Sigmoid colon (tissue), 7 donors: ENCODE results near the gene IFI27L1. TPM values are rescaled to one million over a fixed set of nuclear protein-coding genes. Genes with fewer than 3 reads are reported as not detected.

Source experiments
- DNase-seq: peaks from one replicate; pipeline ENCODE4 v3.0.0-alpha.2; 2019
- H3K27ac ChIP-seq, 4 donors: fragments of 200-600 bp; sonication (generic); one replicate each; pipeline ENCODE4 v1.5.1; 2016 to 2019; ENCODE audit warnings: mild to moderate bottlenecking in 1 of 4
- H3K27me3 ChIP-seq, 3 donors: fragments of 200-600 bp; sonication (generic); one replicate each; pipeline ENCODE4 v1.5.1; 2019; ENCODE audit warnings: mild to moderate bottlenecking in 1 of 3
- H3K36me3 ChIP-seq, 4 donors: fragments of 200-600 bp; sonication (generic); one replicate each; pipeline ENCODE4 v1.5.1; 2016 to 2019
- H3K4me1 ChIP-seq, 4 donors: fragments of 200-600 bp; sonication (generic); one replicate each; pipeline ENCODE4 v1.5.1; 2017 to 2019
- H3K4me3 ChIP-seq, 4 donors: fragments of 200-600 bp; sonication (generic); one replicate each; pipeline ENCODE4 v1.5.1; 2017 to 2019; ENCODE audit warnings: mild to moderate bottlenecking in 2 of 4, moderate library complexity in 1 of 4
- H3K9me3 ChIP-seq, 4 donors: fragments of 200-600 bp in 3 of 4; sonication (generic) in 3 of 4; one replicate each; pipeline versions ENCODE4 v1.5.1 to v1.6.1; 2013 to 2019
- CTCF ChIP-seq, 4 experiments: fragments of 450-650 bp in 3 of 4; fragments of 200-600 bp in 1 of 4; IDR thresholded peaks; one replicate each; pipeline ENCODE4 v1.5.1; 2016 to 2019; ENCODE audit warnings: antibody characterized with exemption in 4 of 4, mild to moderate bottlenecking in 3 of 4, moderate library complexity in 2 of 4
- EP300 ChIP-seq, 4 donors: sonication (generic); formaldehyde crosslinking; IDR thresholded peaks; one replicate each; pipeline ENCODE4 v1.6.1; 2017; ENCODE audit warnings: antibody characterized with exemption in 4 of 4
- POLR2A ChIP-seq, 2 donors: fragments of 450-650 bp; IDR thresholded peaks; one replicate each; pipeline ENCODE4 v1.6.1; 2016; ENCODE audit warnings: antibody characterized with exemption in 2 of 2, mild to moderate bottlenecking in 2 of 2, moderate library complexity in 2 of 2
- POLR2AphosphoS5 ChIP-seq, 4 donors: sonication (generic); formaldehyde crosslinking; IDR thresholded peaks; one replicate each; pipeline ENCODE4 v1.6.1; 2017; ENCODE audit warnings: antibody characterized with exemption in 4 of 4
- WGBS, 2 donors: extraction: QIAGEN DNeasy Blood & Tissue Kit; methylation state at CpG; one replicate each; pipeline ENCODE4 v1.1.7; 2013; 5-methylcytosine and 5-hydroxymethylcytosine counted together
- intact Hi-C: fragments of 100-400 bp; cut with DNase I; formaldehyde crosslinking; loops from one replicate; pipeline ENCODE4 v1.15.1; 2023
- polyA plus RNA-seq, 3 donors: library from polyadenylated mRNA; stranded (reverse); fragments of 200-250 nt; gene quantifications; one replicate each; pipeline ENCODE4 v1.2.3, GENCODE V29; 2013
- total RNA-seq, 4 donors: library from RNA; depleted of rRNA; stranded (reverse); fragments of >200 nt; gene quantifications; one replicate each; pipeline ENCODE4 v1.1.0, GENCODE V29; 2016
- donor health status: healthy with polysubstance abuse.
- donor health status: Bipolar disorder and iron deficiency.
- donor health status: healthy.

Gene IFI27L1
- total and polyA plus RNA-seq, 7 donors: 6.7 to 49.5 (median 8.6) TPM

GRCh38 chr14:94097091-94097490 is 16.0 kb downstream of the IFI27L1 start:
- 96 to 97% methylated on average over 4 of the region's 4 CpGs for WGBS, 2 donors
- TF ChIP-seq POLR2A (IDR thresholded peaks at IDR 0.05) (no peak), CTCF (IDR thresholded peaks at IDR 0.05) (no peak), EP300 (IDR thresholded peaks at IDR 0.05) (no peak), POLR2AphosphoS5 (IDR thresholded peaks at IDR 0.05) (no peak)
- no peaks in the 10 kb centered on the region for H3K9me3 ChIP-seq

GRCh38 chr14:94098326-94098992 is 17.3 kb downstream of the IFI27L1 start:
- H3K27ac ChIP-seq: no peak overlapping the region
- 73 to 79% methylated on average over 10 of the region's 10 CpGs for WGBS, 2 donors
- peaks cover 0 to 5% (median 0%) of the 10 kb centered on the region in 4 donors for H3K36me3 ChIP-seq
- no peaks in the 10 kb centered on the region for H3K4me1 ChIP-seq
- no peak for DNase-seq
- no peaks in the 10 kb centered on the region for H3K9me3 ChIP-seq
- H3K4me3 ChIP-seq: no peak overlapping the region
- intact Hi-C loops: no loop called here
- TF ChIP-seq CTCF (IDR thresholded peaks at IDR 0.05) (no peak), POLR2AphosphoS5 (IDR thresholded peaks at IDR 0.05) (no peak), EP300 (IDR thresholded peaks at IDR 0.05) (no peak), POLR2A (IDR thresholded peaks at IDR 0.05) (no peak)
- no peaks in the 10 kb centered on the region for H3K27me3 ChIP-seq

More at GRCh38 chr14:94097091-94097490, 16.0 kb downstream of the IFI27L1 start:
- Histone ChIP-seq H3K27me3 (no peaks in the 10 kb centered on the region), H3K4me1 (no peaks in the 10 kb centered on the region), H3K36me3 (peaks cover 0 to 5% (median 0%) of the 10 kb centered on the region in 4 donors), H3K27ac (no peak overlapping the region), H3K4me3 (no peak overlapping the region)
- intact Hi-C loops: no loop called here
- no peak for DNase-seq

- intact Hi-C loops: no loop called here
- no peak overlapping the region for H3K4me3 ChIP-seq
- no peak for TF ChIP-seq CTCF (IDR thresholded peaks at IDR 0.05)
- no peak for TF ChIP-seq EP300 (IDR thresholded peaks at IDR 0.05)
- no peak for TF ChIP-seq POLR2A (IDR thresholded peaks at IDR 0.05)
- TF ChIP-seq POLR2AphosphoS5 (IDR thresholded peaks at IDR 0.05): no peak
- 65 to 82% methylated on average over 6 of the region's 6 CpGs for WGBS, 2 donors
- H3K27me3 ChIP-seq: no peaks in the 10 kb centered on the region
- no peaks in the 10 kb centered on the region for H3K4me1 ChIP-seq
- H3K9me3 ChIP-seq: no peaks in the 10 kb centered on the region
- H3K36me3 ChIP-seq: peaks cover 0 to 5% (median 0%) of the 10 kb centered on the region in 4 donors
- no peak overlapping the region for H3K27ac ChIP-seq
- DNase-seq: no peak
Measured at GRCh38 chr14:94099006-94099405, 17.9 kb downstream of the IFI27L1 start.

- intact Hi-C loops: no loop called here
- TF ChIP-seq EP300 (IDR thresholded peaks at IDR 0.05) (no peak), POLR2A (IDR thresholded peaks at IDR 0.05) (no peak), CTCF (IDR thresholded peaks at IDR 0.05) (no peak), POLR2AphosphoS5 (IDR thresholded peaks at IDR 0.05) (no peak)
- 87 to 91% methylated on average over 4 of the region's 4 CpGs for WGBS, 2 donors
- Histone ChIP-seq H3K9me3 (no peaks in the 10 kb centered on the region), H3K27ac (no peak overlapping the region), H3K36me3 (peaks cover 0 to 5% (median 0%) of the 10 kb centered on the region in 4 donors), H3K4me3 (no peak overlapping the region), H3K27me3 (no peaks in the 10 kb centered on the region), H3K4me1 (no peaks in the 10 kb centered on the region)
- DNase-seq: no peak
Measured at GRCh38 chr14:94100847-94101246, 19.7 kb downstream of the IFI27L1 start.

- Histone ChIP-seq H3K9me3 (no peaks in the 10 kb centered on the region), H3K4me1 (no peaks in the 10 kb centered on the region), H3K27ac (no peak overlapping the region), H3K36me3 (peaks cover 0 to 5% (median 0%) of the 10 kb centered on the region in 4 donors), H3K4me3 (no peak overlapping the region), H3K27me3 (no peaks in the 10 kb centered on the region)
- DNase-seq: no peak
- intact Hi-C loops: no loop called here
- TF ChIP-seq EP300 (IDR thresholded peaks at IDR 0.05) (no peak), CTCF (IDR thresholded peaks at IDR 0.05) (no peak), POLR2A (IDR thresholded peaks at IDR 0.05) (no peak), POLR2AphosphoS5 (IDR thresholded peaks at IDR 0.05) (no peak)
- 95% methylated on average over 10 of the region's 10 CpGs for WGBS, 2 donors
Measured at GRCh38 chr14:94101748-94102147, 20.6 kb downstream of the IFI27L1 start.
